ENCODE measurements around the gene KCND1.

The KCND1 gene

DNA sequence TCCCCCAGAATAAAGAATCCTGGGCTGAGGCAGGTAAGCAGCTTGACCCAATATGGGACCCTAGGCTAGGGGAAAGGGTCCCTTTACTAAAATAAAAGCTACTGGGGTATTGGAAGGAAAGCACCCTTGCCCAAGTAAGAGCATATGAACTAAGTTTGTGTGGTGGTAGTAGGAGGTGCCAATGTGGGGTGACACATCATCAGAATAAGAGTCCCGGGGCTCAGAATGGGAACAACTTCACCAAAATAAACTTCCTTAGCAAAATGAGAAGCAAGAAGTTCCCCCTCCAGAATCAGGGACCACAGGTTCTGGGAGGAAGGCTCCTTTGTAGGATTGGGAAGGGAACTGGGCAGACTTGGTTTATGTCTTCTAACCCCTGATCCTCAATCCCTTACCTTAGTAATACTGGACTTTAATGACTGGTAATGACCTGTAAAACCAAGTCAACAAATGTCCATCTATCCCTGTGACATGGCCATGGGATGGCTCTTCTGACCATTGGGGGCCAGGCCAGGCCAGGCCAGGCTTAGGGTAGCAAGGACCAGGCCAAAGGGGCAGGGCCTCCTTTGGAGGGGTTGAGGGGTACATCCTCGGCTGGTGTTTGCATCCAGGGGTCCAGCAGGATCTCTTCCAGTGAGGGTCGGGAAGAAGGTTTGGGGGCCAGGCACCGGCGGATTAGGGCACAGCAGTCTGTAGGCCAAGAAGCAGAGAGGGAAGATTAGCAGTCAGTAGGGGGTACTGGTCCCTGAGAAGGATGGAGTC, 57.9 kb downstream of the KCND1 start:
- Histone ChIP-seq H3K27me3 (ENCODE audit: control insufficient read depth in 2 of 2, insufficient read depth in 2 of 2, low read length in 2 of 2) (no peaks in the 10 kb centered on the region), H3K9me3 (ENCODE audit: control insufficient read depth in 2 of 2, low read length in 2 of 2) (no peaks in the 10 kb centered on the region), H3K36me3 (ENCODE audit: control insufficient read depth in 2 of 2, insufficient read depth in 2 of 2, low read length in 2 of 2) (peaks cover 9 to 13% of the 10 kb centered on the region in 2 donors), H3K9ac (ENCODE audit: low read depth in 1 of 2, low read length in 2 of 2) (no peak overlapping the region), H3K4me3 (ENCODE audit: low read length in 2 of 2) (no peak overlapping the region), H3K27ac (ENCODE audit: low read depth in 2 of 2, low read length in 2 of 2) (no peak overlapping the region), H3K4me1 (ENCODE audit: control insufficient read depth in 2 of 2, insufficient read depth in 2 of 2, low read length in 2 of 2) (peaks cover 5 to 17% of the 10 kb centered on the region in 2 donors)

DNA sequence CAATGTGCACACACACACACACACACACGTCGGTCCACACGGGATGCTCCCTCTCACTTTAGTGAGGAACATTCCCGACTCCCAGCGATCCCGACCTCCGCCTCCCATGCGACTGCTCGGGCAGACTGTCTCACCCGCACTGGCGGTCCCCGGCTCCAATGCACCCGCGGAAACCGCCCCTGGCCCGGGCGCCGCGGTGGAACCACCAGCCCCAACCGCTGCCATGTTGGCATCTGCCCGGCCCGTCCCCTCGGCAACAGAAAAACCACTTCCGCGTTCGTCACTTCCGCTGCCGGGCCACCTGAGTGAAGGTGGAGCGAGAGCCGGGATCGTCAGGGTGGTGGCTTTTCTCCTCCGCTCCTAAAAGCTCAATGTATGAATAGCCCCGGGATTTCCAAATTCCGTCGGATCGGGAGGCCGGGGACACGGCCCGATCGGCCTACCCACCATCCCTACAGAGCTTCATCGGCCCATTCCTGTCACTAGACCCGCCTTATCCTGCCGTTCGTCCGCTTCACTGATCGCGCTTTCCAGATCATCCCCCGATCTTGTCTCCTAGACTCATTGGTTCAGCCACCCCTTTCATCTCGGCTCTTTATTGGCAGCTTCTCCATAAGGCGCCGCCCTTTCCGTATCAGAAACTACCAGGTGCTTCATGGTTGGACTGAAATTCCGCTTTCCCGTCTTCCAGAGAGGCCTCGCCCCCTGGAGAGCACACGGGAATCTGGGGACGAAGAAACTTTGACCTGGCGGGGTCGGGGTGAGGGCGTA, 60.0 kb downstream of the KCND1 start, which contains the start of gene SLC35A2:
Gene SLC35A2, minus strand, starts transcription at position 235 of the 771 bp plus-strand sequence. Its CDS starts 10 bp downstream, at position 225.
- H3K4me1 ChIP-seq (ENCODE audit: control insufficient read depth in 2 of 2, insufficient read depth in 2 of 2, low read length in 2 of 2) = peaks cover 5 to 17% of the 10 kb centered on the region in 2 donors
- H3K36me3 ChIP-seq (ENCODE audit: control insufficient read depth in 2 of 2, insufficient read depth in 2 of 2, low read length in 2 of 2) = peaks cover 13 to 14% of the 10 kb centered on the region in 2 donors
- H3K27me3 ChIP-seq (ENCODE audit: control insufficient read depth in 2 of 2, insufficient read depth in 2 of 2, low read length in 2 of 2) = no peaks in the 10 kb centered on the region
- H3K9ac ChIP-seq (ENCODE audit: low read depth in 1 of 2, low read length in 2 of 2) = peak within 1 kb of the TSS; percentile 69 to 74
- peak within 1 kb of the TSS; percentile 78 to 89 for H3K4me3 ChIP-seq (ENCODE audit: low read length in 2 of 2)
- no peaks in the 10 kb centered on the region for H3K9me3 ChIP-seq (ENCODE audit: control insufficient read depth in 2 of 2, low read length in 2 of 2)
- H3K27ac ChIP-seq (ENCODE audit: low read depth in 2 of 2, low read length in 2 of 2) = peak within 1 kb of the TSS; percentile 86 to 87
